ENCODE data around the gene XPR1. TPM values are rescaled to one million over a fixed set of nuclear protein-coding genes. Genes with fewer than 3 reads are reported as not detected.

The XPR1 gene
- total RNA-seq, 4 donors from 2014 or later, result 15.8 to 26.7 (median 22.8) TPM

GRCh38 chr1:180920702-180921101 lies 288.9 kb downstream of the XPR1 start:
- no peak for DNase-seq (ENCODE audit: extremely low spot score)
- peaks cover 5 to 47% (median 36%) of the 10 kb centered on the region in 4 donors for H3K36me3 ChIP-seq
- TF ChIP-seq POLR2A (IDR thresholded peaks at IDR 0.05; ENCODE audit: low read depth) (no peak), POLR2AphosphoS5 (IDR thresholded peaks at IDR 0.05) (no peak), CTCF (IDR thresholded peaks at IDR 0.05) (peak in 1 of 3 experiments; percentile 34), EP300 (IDR thresholded peaks at IDR 0.05) (no peak)
- H3K27ac ChIP-seq (replicated peaks in 1 of 4), result no peak overlapping the region
- WGBS, result 89% methylated on average over 3 of the region's 8 CpGs
- no peaks in the 10 kb centered on the region for H3K9me3 ChIP-seq
- H3K27me3 ChIP-seq, result no peaks in the 10 kb centered on the region
- H3K4me3 ChIP-seq, result no peak overlapping the region
- peaks cover 9 to 24% (median 17%) of the 10 kb centered on the region in 4 donors for H3K4me1 ChIP-seq
- intact Hi-C loops (cut with DNase I), result no loop called here

DNA sequence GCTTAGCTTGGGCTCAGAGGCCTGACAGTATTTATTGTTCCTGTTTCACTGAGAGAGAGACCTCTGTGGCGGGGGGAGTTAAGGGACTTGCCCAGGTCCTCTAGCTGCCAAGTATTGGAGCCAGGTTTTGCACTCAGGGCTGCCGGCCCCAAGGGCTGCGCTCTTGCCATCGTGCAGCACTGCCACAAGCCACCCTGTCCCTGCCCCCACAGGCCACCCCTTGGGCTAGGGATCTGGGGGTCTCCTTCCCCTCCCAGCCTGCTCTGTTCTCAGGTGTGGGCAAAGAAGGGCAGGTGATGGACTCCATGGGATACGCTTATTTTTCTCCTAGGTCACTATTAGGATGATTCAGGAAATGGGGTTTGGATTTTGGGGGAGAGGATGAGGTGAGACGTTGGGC lies 289.6 kb downstream of the XPR1 start:
- 95% methylated on average over 3 of the region's 6 CpGs for WGBS

DNA sequence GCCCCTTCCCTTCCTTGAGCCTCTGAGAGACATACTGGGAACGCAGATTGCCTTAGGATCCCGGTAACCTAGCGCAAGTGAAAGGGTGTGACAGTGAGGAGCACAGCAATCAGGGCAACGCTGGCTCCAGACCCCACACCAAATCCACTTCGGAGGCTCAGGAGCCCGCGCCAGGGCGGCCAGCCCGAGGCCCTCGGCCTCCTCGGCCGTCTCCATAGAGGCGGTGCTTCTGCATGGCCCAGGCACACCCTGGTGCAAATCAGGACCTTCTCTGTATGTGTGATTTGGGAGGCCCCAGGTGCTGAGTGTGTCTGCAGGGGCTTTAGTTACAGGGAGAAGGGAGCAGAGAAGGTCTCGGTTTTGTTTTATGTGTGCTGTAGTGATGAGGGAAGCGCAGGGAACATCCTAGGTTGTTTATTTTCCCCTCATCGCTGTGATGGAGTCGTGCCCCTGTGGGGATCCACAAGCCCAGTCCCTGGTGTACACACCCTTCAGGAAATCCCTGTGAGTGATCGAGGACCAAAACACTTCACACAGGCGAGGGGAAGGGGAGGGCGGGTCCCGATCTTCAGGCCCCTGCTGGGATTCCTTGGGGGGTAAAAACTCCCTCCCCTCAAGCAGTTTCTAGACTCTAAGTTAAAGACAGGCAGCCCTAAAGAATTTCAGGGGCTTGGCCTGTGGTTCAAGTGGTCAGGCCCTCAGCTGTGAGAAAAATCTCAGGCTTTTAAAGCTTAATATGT lies 290.2 kb downstream of the XPR1 start:
- H3K27ac ChIP-seq (replicated peaks in 1 of 4), result no peak overlapping the region
- 77% methylated on average over 20 of the region's 21 CpGs for WGBS
- intact Hi-C loops (cut with DNase I), result no loop called here

More for the DNA sequence above, 289.6 kb downstream of the XPR1 start:
- Histone ChIP-seq H3K9me3 (no peaks in the 10 kb centered on the region), H3K36me3 (peaks cover 5 to 42% (median 33%) of the 10 kb centered on the region in 4 donors), H3K27me3 (no peaks in the 10 kb centered on the region), H3K27ac (replicated peaks in 1 of 4) (no peak overlapping the region), H3K4me3 (no peak overlapping the region), H3K4me1 (peaks cover 16 to 30% (median 24%) of the 10 kb centered on the region in 4 donors)
- DNase-seq (ENCODE audit: extremely low spot score), result no peak
- intact Hi-C loops (cut with DNase I), result no loop called here
- no peak for TF ChIP-seq POLR2AphosphoS5 (IDR thresholded peaks at IDR 0.05)

GRCh38 chr1:180922631-180923015 lies 290.8 kb downstream of the XPR1 start:
- WGBS, result 93% methylated on average over 8 of the region's 8 CpGs
- Histone ChIP-seq H3K4me1 (peaks cover 28 to 37% (median 36%) of the 10 kb centered on the region in 4 donors), H3K36me3 (peaks cover 5 to 30% (median 21%) of the 10 kb centered on the region in 4 donors), H3K27me3 (no peaks in the 10 kb centered on the region), H3K27ac (replicated peaks in 1 of 4) (no peak overlapping the region), H3K9me3 (no peaks in the 10 kb centered on the region), H3K4me3 (no peak overlapping the region)
- TF ChIP-seq CTCF (IDR thresholded peaks at IDR 0.05) (no peak), EP300 (IDR thresholded peaks at IDR 0.05) (no peak), POLR2A (IDR thresholded peaks at IDR 0.05; ENCODE audit: low read depth) (no peak), POLR2AphosphoS5 (IDR thresholded peaks at IDR 0.05) (no peak)
- intact Hi-C loops (cut with DNase I), result no loop called here
- no peak for DNase-seq (ENCODE audit: extremely low spot score)

More for the DNA sequence above, 290.2 kb downstream of the XPR1 start:
- Histone ChIP-seq H3K36me3 (peaks cover 5 to 35% (median 26%) of the 10 kb centered on the region in 4 donors), H3K4me3 (no peak overlapping the region), H3K27me3 (no peaks in the 10 kb centered on the region), H3K9me3 (no peaks in the 10 kb centered on the region), H3K4me1 (peaks cover 22 to 36% (median 31%) of the 10 kb centered on the region in 4 donors)
- TF ChIP-seq EP300 (IDR thresholded peaks at IDR 0.05) (no peak), CTCF (IDR thresholded peaks at IDR 0.05) (no peak), POLR2A (IDR thresholded peaks at IDR 0.05; ENCODE audit: low read depth) (no peak), POLR2AphosphoS5 (IDR thresholded peaks at IDR 0.05) (no peak)
- no peak for DNase-seq (ENCODE audit: extremely low spot score)

DNA sequence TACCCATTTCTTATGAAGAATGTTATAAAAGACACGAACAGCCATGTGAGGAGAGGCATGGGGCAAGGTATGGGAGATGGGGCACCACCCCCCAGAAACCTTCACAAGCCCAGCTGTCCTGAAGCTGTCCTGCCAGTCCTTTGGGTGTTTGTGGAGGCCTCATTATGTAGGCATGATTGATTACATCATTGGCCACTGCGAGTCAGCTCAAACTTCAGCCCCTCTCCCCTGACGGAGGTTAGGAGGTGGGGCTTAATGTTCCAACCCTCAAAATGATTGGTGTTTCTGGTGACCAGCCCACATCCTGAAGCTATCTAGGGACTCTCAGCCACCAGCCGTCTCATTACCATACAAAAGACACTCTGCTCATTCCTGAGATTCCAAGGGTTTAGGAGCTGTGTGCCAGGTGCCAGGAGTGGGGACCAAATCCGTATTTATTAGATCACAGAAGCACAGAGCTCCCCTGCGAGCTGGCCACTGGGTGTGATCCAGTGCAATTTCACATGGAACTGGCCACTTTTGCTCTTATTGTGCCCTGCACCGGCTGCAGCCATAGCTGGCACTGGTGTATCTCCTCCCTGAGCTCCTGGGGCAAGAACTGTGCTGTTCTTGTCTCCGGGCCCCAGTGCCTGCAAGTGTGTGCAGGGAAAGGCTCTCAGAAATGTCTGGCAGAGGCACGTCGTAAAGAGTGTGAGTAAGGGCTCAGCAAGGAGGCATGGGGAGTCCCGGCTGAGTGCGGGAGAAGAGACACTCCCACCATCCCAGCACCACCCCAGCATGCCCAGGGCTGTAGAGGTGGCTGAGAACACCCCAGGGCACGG lies 291.4 kb downstream of the XPR1 start:
- peaks cover 34 to 43% (median 42%) of the 10 kb centered on the region in 4 donors for H3K4me1 ChIP-seq
- intact Hi-C loops (cut with DNase I), result no loop called here

More for the DNA sequence above, 291.4 kb downstream of the XPR1 start:
- Histone ChIP-seq H3K9me3 (no peaks in the 10 kb centered on the region), H3K27ac (replicated peaks in 1 of 4) (no peak overlapping the region), H3K27me3 (no peaks in the 10 kb centered on the region), H3K36me3 (peaks cover 1 to 24% (median 15%) of the 10 kb centered on the region in 4 donors), H3K4me3 (no peak overlapping the region)
- WGBS, result 87% methylated on average over 8 of the region's 13 CpGs
- no peak for DNase-seq (ENCODE audit: extremely low spot score)
- TF ChIP-seq CTCF (IDR thresholded peaks at IDR 0.05), result no peak
- no peak for TF ChIP-seq EP300 (IDR thresholded peaks at IDR 0.05)
- TF ChIP-seq POLR2AphosphoS5 (IDR thresholded peaks at IDR 0.05), result no peak
- no peak for TF ChIP-seq POLR2A (IDR thresholded peaks at IDR 0.05; ENCODE audit: low read depth)

Measured in esophagus muscularis mucosa (tissue), 4 donors.